BJ (cell line): ENCODE measurements around the gene F8. TPM values are rescaled to one million over a fixed set of nuclear protein-coding genes. Genes with fewer than 3 reads are reported as not detected.

Experiments used
- CTCF ChIA-PET: fragments of 350-600 bp; formaldehyde crosslinking; extraction: SDS; loops from one replicate; lab custom pipeline; 2021; ENCODE audit warnings: antibody characterized with exemption, inconsistent platforms; lab: Yijun Ruan, JAX
- POLR2A ChIA-PET: fragments of 300-600 bp; sonication (Branson Sonifier 250); formaldehyde crosslinking; extraction: SDS; loops from one replicate; lab custom pipeline; 2021; ENCODE audit warnings: antibody characterized with exemption; lab: Charles Lee
- DNase-seq: peaks from one replicate; pipeline ENCODE4 v3.0.0-alpha.2; 2011; ENCODE audit warnings: low read depth
- H3K27me3 ChIP-seq: 2 replicates; pipeline ENCODE4 v1.6.0; 2011; ENCODE audit warnings: low read length; ENCODE audit not compliant: control insufficient read depth, insufficient read depth
- H3K36me3 ChIP-seq: 2 replicates; pipeline ENCODE4 v1.5.1; 2011; ENCODE audit warnings: low read length; ENCODE audit not compliant: control insufficient read depth, insufficient read depth
- H3K4me3 ChIP-seq: 2 replicates; pipeline ENCODE4 v1.5.1; 2011; ENCODE audit warnings: low read depth, mild to moderate bottlenecking, control low read depth, low read length
- polyA plus RNA-seq: library from polyadenylated mRNA; depleted of rRNA; stranded (reverse); fragments of >200 nt; gene quantifications from 2 replicates; pipeline ENCODE4 v1.2.3, GENCODE V29; 2011
- TF ChIP-seq, protein P1 (sequence below): IDR thresholded peaks from 2 replicates; pipeline ENCODE4 v1.5.1; 2011; ENCODE audit warnings: low read depth, mild to moderate bottlenecking, control low read depth, inconsistent platforms, low read length, moderate library complexity; ENCODE audit not compliant: insufficient read depth

The F8 gene
- polyA plus RNA-seq, 1 experiment, result 2.7 TPM

GRCh38 chrX:154799556-154800348 is 222.8 kb downstream of the F8 start:
- TF ChIP-seq, protein P1, sequence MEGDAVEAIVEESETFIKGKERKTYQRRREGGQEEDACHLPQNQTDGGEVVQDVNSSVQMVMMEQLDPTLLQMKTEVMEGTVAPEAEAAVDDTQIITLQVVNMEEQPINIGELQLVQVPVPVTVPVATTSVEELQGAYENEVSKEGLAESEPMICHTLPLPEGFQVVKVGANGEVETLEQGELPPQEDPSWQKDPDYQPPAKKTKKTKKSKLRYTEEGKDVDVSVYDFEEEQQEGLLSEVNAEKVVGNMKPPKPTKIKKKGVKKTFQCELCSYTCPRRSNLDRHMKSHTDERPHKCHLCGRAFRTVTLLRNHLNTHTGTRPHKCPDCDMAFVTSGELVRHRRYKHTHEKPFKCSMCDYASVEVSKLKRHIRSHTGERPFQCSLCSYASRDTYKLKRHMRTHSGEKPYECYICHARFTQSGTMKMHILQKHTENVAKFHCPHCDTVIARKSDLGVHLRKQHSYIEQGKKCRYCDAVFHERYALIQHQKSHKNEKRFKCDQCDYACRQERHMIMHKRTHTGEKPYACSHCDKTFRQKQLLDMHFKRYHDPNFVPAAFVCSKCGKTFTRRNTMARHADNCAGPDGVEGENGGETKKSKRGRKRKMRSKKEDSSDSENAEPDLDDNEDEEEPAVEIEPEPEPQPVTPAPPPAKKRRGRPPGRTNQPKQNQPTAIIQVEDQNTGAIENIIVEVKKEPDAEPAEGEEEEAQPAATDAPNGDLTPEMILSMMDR, result no peak
- no peak overlapping the region for H3K4me3 ChIP-seq
- ChIA-PET CTCF (no interaction called here), POLR2A (no interaction called here)
- no peak for DNase-seq
- H3K36me3 ChIP-seq, result no peaks in the 10 kb centered on the region; the same call in 1 of the 2 replicates
- H3K27me3 ChIP-seq, result no peaks in the 10 kb centered on the region

GRCh38 chrX:154797006-154797405 is 225.5 kb downstream of the F8 start:
- Histone ChIP-seq H3K27me3 (no peaks in the 10 kb centered on the region), H3K4me3 (no peak overlapping the region), H3K36me3 (no peaks in the 10 kb centered on the region)
- TF ChIP-seq, protein P1, result no peak
- CTCF ChIA-PET, result no interaction called here
- POLR2A ChIA-PET, result no interaction called here
- no peak for DNase-seq

GRCh38 chrX:154795016-154795415 is 227.5 kb downstream of the F8 start:
- ChIA-PET CTCF (interaction anchor here (1.7 kb wide), 1 partner anchor 14 kb away, joined by 3 read pairs; no protein-coding TSS in a partner anchor), POLR2A (no interaction called here)
- H3K36me3 ChIP-seq, result no peaks in the 10 kb centered on the region
- TF ChIP-seq, protein P1, result no peak
- H3K27me3 ChIP-seq, result no peaks in the 10 kb centered on the region
- DNase-seq, result no peak
- H3K4me3 ChIP-seq, result no peak overlapping the region

GRCh38 chrX:154793084-154793795 is 229.3 kb downstream of the F8 start:
- Histone ChIP-seq H3K27me3 (no peaks in the 10 kb centered on the region), H3K4me3 (no peak overlapping the region), H3K36me3 (no peaks in the 10 kb centered on the region)
- DNase-seq, result no peak
- POLR2A ChIA-PET, result no interaction called here
- CTCF ChIA-PET, result no interaction called here
- TF ChIP-seq, protein P1, result no peak

DNA sequence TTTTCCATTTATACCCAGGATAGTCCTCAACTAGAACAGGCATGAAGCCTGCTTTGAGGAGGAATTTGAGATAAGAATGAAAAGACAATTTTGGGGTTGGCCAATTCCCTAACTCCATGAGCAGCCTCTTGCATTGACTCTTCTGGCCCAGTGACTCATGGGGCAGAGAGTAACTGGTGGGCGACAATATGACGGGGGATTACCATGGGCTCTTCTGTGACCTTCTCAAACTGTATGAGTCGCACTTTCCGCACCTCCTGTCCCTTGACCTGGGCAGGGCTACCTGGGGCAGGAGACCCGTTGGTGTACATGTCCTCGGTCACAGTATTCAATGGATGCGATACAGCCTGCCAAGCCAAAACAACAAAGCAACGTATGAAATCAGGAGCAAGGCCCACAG is 230.6 kb downstream of the F8 start:
- no peaks in the 10 kb centered on the region for H3K27me3 ChIP-seq
- no peak for DNase-seq
- CTCF ChIA-PET, result no interaction called here
- TF ChIP-seq, protein P1, result no peak
- POLR2A ChIA-PET, result no interaction called here
- H3K36me3 ChIP-seq, result no peaks in the 10 kb centered on the region
- no peak overlapping the region for H3K4me3 ChIP-seq
